GM19397 (cell line): ENCODE data around the gene SLFN13.
"Not testable (repeated sequence)": the region's sequence is repeated elsewhere in the genome, so short reads cannot be mapped to it uniquely, and the experiment has no call there.

Source experiments
- ATAC-seq: cut with Tn5 transposase; IDR thresholded peaks from one replicate; pipeline ENCODE4 v1.9.1; 2021; ENCODE audit warnings: mild to moderate bottlenecking, moderate library complexity; ENCODE audit not compliant: unreplicated experiment

Gene SLFN13

DNA sequence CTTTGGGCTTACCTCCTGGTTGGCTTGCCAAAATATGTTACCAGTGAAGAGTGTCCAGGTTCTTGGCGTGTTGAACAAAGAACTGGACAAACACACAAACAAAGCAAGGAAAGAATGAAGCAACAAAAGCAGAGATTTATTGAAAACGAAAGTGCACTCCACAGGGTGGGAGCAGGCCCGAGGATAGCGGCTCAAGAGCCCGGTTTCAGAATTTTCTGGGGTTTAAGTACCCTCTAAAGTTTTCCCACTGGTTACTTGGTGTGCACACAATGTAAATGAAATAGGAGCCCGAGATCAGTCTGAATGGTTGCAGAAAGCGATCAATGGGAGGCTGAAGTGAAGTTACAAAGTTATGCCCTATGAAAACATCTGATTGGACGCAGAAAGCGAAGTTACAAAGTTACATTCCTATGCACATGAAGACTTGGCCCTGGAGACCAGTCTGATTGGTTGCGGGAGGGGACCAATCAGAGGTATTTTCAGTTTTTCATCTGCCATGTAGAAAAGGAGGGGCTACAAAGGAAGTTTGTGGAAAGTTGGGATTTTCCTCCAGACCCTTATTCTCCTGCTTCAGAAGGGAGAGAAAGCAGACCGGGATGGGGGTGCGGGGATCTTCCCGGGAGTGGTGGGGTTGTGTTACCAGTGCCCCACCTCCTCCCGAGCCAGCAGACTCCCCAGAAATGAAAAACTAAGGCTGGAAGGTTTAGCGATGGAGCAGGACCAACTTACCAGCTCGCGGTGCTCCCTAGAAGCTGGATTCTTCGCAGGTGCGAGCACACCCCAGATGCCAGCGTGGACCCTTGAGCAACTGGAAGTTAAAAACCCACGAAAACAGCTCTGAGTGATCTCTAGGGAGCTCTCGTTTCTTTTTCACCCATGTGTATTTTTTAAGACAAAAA is 16.1 kb downstream of the SLFN13 start, which contains the start of gene SLFN12:
Gene SLFN12, minus strand, starts transcription at position 325 of the 899 bp plus-strand sequence. CDS start 9,472 bp downstream, outside the sequence.
- no peak for ATAC-seq

DNA sequence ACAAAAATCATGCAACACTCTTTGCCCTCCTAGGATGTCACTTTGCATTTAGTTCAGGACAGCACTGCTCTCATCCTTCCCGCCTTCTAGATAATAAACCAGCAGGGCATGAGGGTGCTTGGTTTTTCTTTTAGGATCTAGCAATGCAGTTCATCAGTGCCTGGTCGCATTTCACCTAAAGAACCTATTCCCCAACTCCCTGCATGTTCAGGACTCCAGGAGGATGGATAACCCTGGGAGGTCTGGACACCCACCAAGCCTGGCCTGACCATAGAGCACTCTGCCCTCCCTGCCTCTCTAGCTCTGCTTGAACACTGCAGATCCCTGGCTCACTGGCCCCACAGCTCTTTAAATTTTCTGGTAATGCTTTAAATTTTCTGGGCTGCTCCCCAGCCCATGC is 18.9 kb downstream of the SLFN13 start:
- no peak for ATAC-seq

DNA sequence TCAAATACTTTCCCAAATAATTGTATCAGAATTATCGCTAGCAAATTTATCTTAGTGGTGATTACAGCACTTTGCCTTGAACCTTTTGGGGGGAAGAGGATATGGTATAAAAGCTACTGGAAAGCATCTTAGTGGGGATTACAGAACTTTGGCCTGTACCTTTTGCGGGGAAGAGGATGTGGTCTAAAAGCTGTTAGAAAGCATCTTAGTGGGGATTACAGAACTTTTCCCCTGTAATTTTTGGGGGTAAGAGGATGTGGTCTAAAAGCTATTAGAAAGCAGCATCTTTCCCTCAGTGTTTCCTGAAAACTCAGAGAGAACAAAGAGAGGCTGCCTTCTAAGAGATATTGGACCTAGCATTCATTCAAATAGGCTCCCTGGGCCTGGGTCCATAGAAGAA is 20.3 kb downstream of the SLFN13 start:
- no peak for ATAC-seq

DNA sequence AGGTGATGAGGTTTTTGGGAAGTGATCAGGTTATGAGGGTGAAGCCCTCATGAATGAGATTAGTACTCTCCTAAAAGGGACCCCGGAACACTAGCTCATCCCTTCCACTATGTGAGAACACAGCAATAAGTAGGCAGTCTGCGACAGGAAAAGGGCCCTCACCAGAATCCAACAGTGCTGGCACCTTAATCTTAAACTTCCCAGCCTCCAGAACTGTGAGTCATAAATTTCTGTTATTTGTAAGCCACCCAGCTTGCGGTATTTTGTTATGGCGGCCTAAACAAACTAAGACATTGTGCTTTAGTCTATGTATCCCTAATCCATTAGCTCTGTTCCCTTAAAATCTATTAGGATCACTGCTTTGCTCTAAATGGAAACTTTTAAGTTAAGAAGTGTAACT is 24.8 kb downstream of the SLFN13 start:
- no peak for ATAC-seq

DNA sequence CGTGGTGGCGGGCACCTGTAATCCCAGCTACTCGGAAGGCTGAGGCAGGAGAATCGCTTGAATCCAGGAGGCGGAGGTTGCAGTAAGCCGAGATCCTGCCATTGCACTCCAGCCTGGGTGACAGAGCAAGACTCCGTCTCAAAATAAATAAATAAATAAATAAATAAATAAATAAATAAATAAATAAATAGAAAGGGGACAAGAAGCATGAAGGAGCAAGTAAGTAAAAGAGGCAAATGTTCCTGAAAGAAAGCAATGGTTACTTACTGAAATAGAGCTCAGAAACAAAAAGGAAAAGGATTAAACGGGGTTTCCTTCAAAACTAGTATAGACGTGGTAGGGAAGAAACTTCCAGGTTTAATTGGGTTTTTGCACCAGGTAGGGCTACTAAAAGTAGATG is 27.5 kb downstream of the SLFN13 start:
- ATAC-seq: not testable (repeated sequence)

DNA sequence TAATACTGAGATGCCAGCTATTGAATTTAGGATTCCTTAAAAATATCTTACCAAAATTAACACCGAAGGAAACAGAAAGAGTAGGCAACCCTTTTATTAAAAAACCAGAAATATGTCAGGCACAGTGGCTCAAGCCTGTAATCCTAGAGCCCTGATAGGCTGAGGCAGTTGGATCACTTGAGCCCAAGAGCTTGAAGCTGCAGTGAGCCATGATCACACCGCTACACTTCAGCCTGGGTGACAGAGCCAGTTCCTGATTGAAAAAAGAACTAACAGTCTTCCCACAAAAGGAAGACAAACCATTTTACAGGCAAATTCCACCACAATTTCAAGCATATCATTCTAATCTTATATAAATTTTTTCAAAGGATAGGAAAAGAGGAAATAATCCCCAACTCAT is 31.9 kb downstream of the SLFN13 start:
- no peak for ATAC-seq

DNA sequence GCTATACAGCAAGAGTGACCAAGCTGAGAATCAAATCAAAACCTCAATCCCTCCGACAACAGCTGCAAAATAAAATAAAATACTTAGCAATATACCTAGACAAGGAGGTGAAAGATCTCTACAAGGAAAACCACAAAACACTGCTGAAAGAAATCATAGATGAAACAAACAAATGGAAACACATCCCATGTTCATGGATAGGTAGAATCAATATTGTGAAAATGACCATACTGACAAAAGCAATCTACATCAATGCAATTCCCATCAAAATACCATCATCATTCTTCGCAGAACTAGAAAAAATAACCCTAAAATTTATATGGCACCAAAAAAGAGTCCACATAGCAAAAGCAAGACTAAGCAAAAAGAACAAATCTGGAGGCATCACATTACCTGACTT is 33.9 kb downstream of the SLFN13 start:
- ATAC-seq: not testable (repeated sequence)

DNA sequence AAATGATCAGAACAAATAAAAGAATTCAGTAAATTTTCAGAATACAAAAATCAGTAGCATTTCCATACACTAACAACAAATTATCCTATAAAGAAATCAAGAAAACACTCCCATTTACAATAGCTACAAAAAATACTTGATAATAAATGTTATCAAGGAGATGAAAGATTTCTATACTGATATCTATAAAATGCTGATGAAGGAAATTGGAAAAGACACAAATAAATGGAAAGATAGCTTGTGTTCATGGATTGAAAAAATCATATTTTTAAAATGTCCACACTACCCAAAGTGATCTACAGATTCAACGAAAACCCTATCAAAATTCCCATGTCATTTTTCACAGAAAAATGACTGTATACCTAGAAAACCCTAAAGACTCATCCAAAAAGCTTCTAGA is 34.3 kb downstream of the SLFN13 start:
- no peak for ATAC-seq

DNA sequence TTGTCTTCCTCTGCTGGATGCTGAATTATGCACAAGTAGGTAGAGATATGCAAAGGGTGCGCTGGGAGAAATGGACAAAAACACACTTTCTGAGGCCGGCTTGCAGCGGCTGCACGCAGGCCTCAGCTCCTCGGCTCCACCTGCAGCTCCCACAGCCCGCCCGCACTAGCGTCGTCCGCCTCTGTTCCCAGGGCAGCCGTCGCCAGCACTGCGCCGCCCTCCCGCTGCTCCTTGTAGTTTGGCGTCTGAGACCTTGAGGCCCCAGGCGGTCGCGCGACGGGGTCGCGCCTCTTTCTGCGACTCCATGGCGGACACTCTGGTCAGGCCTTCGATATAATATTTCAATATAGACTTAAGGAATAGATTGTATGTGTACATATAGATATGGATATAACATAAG is 41.0 kb downstream of the SLFN13 start:
- ATAC-seq: no peak

DNA sequence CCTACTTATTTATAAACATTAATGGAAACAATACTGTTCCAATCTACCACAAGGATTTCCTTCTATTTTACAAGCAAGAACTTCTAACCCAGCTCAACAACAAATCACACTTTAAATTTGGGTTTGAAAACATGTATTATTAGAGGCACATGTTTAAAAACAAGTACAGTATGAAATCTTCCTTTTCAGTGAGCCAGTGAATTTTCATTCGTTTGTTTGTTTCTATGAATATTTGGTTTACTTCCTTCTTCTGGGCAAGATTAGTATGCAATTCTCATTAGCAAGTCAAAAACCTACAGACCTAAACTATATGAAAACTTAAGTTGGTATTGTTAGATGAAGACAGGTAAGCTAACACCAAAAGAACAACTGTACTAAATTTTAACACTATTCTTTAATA is 42.0 kb downstream of the SLFN13 start:
- ATAC-seq: no peak

DNA sequence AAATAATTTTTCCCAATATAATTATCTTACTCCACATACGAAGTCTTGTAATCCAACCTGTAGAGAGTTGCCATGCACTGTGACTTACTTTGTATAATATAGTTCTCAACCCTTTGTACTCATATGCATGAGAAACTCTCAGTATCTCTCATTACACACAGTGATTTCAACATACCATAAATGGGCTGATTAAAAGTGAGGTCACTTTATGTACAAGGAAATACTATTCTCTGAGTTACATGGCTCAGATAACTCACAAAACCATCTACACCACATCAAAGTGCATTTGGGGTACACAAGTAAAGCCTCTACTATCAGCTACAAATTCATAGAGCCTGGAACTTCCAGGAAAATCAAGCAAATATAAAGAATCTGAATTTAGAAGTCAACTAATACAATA is 44.2 kb downstream of the SLFN13 start:
- no peak for ATAC-seq

DNA sequence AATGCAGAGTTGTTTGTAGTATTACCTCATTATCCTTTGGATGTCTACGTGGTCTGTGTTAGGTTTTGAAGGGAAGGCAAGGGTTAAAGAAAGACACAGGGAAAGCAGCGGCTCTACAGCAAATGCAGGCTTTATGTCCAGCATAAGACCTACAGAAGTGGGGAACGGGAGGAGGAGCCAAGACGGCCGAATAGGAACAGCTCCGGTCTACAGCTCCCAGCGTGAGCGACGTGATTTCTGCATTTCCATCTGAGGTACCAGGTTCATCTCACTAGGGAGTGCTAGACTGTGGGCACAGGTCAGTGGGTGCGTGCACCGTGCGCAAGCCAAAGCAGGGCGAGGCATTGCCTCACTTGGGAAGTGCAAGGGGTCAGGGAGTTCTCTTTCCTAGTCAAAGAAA is 54.8 kb downstream of the SLFN13 start:
- not testable (repeated sequence) for ATAC-seq

DNA sequence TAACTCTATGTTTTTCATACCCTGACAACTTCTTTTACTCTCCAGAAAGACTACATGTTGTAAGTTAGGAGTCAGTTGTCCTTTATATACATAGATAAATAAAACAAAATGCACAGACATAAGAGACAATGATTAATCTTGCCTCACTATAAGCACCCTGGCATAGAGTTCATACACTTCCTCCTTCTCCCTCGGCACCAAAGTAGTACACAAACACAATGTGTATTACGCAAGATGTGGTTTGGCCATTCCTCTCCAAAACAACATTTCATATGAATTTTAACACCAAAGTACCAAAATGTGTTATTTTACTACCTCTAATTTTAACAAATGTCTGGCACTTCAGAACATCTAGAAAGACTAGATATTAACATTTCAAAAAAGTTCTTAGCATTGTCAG is 57.9 kb downstream of the SLFN13 start:
- no peak for ATAC-seq

DNA sequence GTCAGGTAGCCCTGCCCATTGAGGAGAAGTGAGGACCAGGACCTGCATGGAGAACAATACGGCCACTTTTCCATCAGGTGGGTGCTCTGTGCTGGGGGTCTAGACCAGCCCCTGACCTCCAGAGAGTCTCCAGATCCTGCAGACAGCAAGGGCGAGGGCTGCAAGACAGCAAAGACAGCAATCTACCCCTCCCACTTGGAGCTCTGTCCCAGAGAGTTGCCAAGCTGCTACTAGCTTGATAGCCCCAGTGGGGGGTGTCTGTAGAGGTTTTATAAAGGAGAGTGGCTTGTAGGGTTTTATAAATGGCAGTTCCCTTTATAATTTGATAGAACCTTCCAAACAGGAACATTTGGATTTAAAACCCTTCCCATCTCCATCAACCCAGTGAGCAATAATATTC is 58.4 kb downstream of the SLFN13 start:
- no peak for ATAC-seq

DNA sequence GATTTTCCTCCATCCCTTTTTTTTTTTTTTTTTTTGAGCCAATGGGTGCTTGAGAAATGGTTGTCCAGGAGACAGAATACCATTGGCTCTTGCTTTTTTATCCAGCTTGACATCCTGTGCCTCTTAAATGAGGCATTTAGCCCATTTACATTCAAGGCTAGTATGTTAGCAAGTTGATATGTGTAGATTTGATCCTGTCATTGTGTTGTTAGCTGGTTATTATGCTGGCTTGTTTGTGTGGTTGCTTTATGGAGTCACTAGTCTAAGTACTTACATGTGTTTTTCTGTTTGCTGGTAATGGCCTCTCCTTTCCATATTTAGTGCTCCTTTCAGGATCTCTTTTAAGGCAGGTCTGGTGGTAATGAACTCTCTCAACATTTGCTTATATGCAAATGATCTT is 61.1 kb downstream of the SLFN13 start:
- no peak for ATAC-seq
